Stimulated activated naive CD8-positive, alpha-beta T cell treated with anti-CD3 and anti-CD28 coated beads, Interleukin-15, amount 100 ng/mL, for 72 hours (primary cell): ENCODE data around the gene KIF1B.
"Not testable (repeated sequence)": the region's sequence is repeated elsewhere in the genome, so short reads cannot be mapped to it uniquely, and the experiment has no call there.

Experiments used
- ATAC-seq: fragments of 150-1000 bp; cut with Tn5 transposase; 2 replicates; pipeline ENCODE4 v1.10.0; 2021; ENCODE audit warnings: mild to moderate bottlenecking, moderate library complexity
- DNase-seq, 2 donors: peaks; one replicate each; pipeline ENCODE4 v3.0.0; 2021 to 2022
- H3K27ac Mint-ChIP-seq, 2 donors: one replicate each; pipeline ENCODE4 v1.8.0; 2022; ENCODE audit warnings: mild to moderate bottlenecking in 2 of 2, mixed read lengths in 2 of 2, moderate library complexity in 2 of 2
- H3K27me3 Mint-ChIP-seq: one replicate; pipeline ENCODE4 v1.8.0; 2022; ENCODE audit warnings: mixed read lengths
- H3K4me1 Mint-ChIP-seq: one replicate; pipeline ENCODE4 v1.8.0; 2022; ENCODE audit warnings: mild to moderate bottlenecking, mixed read lengths
- H3K4me3 Mint-ChIP-seq, 2 donors: one replicate each; pipeline ENCODE4 v1.8.0; 2022; ENCODE audit warnings: mild to moderate bottlenecking in 2 of 2, mixed read lengths in 2 of 2, moderate library complexity in 1 of 2
- H3K9me3 Mint-ChIP-seq, 2 donors: one replicate each; pipeline ENCODE4 v1.8.0; 2022; ENCODE audit warnings: mixed read lengths in 2 of 2

Gene KIF1B

GRCh38 chr1:10242811-10243210 is 32.4 kb downstream of the KIF1B start:
- Mint-ChIP-seq H3K27me3 (no peaks in the 10 kb centered on the region), H3K4me1 (no peaks in the 10 kb centered on the region), H3K4me3 (no peak overlapping the region), H3K9me3 (no peaks in the 10 kb centered on the region), H3K27ac (no peak overlapping the region)
- DNase-seq (no peak), ATAC-seq (no peak)

- no peak overlapping the region for H3K4me3 Mint-ChIP-seq
- H3K27ac Mint-ChIP-seq, result no peak overlapping the region
- DNase-seq, result no peak
- H3K27me3 Mint-ChIP-seq, result no peaks in the 10 kb centered on the region
- H3K4me1 Mint-ChIP-seq, result no peaks in the 10 kb centered on the region
- H3K9me3 Mint-ChIP-seq, result no peaks in the 10 kb centered on the region
- no peak for ATAC-seq
Measured at GRCh38 chr1:10245674-10246073, 35.3 kb downstream of the KIF1B start.

- Mint-ChIP-seq H3K4me1 (no peaks in the 10 kb centered on the region), H3K9me3 (no peaks in the 10 kb centered on the region), H3K27me3 (no peaks in the 10 kb centered on the region), H3K4me3 (no peak overlapping the region), H3K27ac (no peak overlapping the region)
- ATAC-seq (no peak), DNase-seq (no peak)
Measured at GRCh38 chr1:10249808-10250457, 39.6 kb downstream of the KIF1B start.

GRCh38 chr1:10250663-10251062 is 40.3 kb downstream of the KIF1B start:
- H3K9me3 Mint-ChIP-seq, result no peaks in the 10 kb centered on the region
- DNase-seq (no peak), ATAC-seq (no peak)
- no peaks in the 10 kb centered on the region for H3K27me3 Mint-ChIP-seq
- H3K4me3 Mint-ChIP-seq, result no peak overlapping the region
- H3K4me1 Mint-ChIP-seq, result no peaks in the 10 kb centered on the region
- H3K27ac Mint-ChIP-seq, result no peak overlapping the region

GRCh38 chr1:10251325-10252108 is 41.1 kb downstream of the KIF1B start:
- ATAC-seq, result peak; percentile 69
- not testable (repeated sequence) for H3K4me1 Mint-ChIP-seq, H3K27ac Mint-ChIP-seq, H3K4me3 Mint-ChIP-seq, H3K9me3 Mint-ChIP-seq, H3K27me3 Mint-ChIP-seq, DNase-seq

GRCh38 chr1:10252508-10252907 is 42.1 kb downstream of the KIF1B start:
- H3K27me3 Mint-ChIP-seq, result no peaks in the 10 kb centered on the region
- H3K4me1 Mint-ChIP-seq, result no peaks in the 10 kb centered on the region
- ATAC-seq, result no peak
- H3K4me3 Mint-ChIP-seq, result no peak overlapping the region
- no peak for DNase-seq
- H3K27ac Mint-ChIP-seq, result peak overlapping the region in 1 of 2 donors; percentile 19
- no peaks in the 10 kb centered on the region for H3K9me3 Mint-ChIP-seq

- Mint-ChIP-seq H3K4me1 (no peaks in the 10 kb centered on the region), H3K9me3 (no peaks in the 10 kb centered on the region), H3K4me3 (no peak overlapping the region), H3K27ac (no peak overlapping the region), H3K27me3 (no peaks in the 10 kb centered on the region)
- ATAC-seq, result no peak
- no peak for DNase-seq
Measured at GRCh38 chr1:10253149-10253548, 42.8 kb downstream of the KIF1B start.

GRCh38 chr1:10253755-10254154 is 43.4 kb downstream of the KIF1B start:
- Mint-ChIP-seq H3K27ac (no peak overlapping the region), H3K4me3 (no peak overlapping the region), H3K27me3 (no peaks in the 10 kb centered on the region), H3K4me1 (no peaks in the 10 kb centered on the region), H3K9me3 (no peaks in the 10 kb centered on the region)
- no peak for ATAC-seq
- DNase-seq, result no peak

GRCh38 chr1:10257851-10258250 is 47.5 kb downstream of the KIF1B start:
- DNase-seq (no peak), ATAC-seq (no peak)
- no peaks in the 10 kb centered on the region for H3K4me1 Mint-ChIP-seq
- H3K27ac Mint-ChIP-seq, result no peak overlapping the region
- H3K27me3 Mint-ChIP-seq, result no peaks in the 10 kb centered on the region
- H3K4me3 Mint-ChIP-seq, result no peak overlapping the region
- H3K9me3 Mint-ChIP-seq, result no peaks in the 10 kb centered on the region

- H3K27me3 Mint-ChIP-seq, DNase-seq, H3K27ac Mint-ChIP-seq, H3K9me3 Mint-ChIP-seq, H3K4me3 Mint-ChIP-seq, ATAC-seq, H3K4me1 Mint-ChIP-seq: not testable (repeated sequence)
Measured at GRCh38 chr1:10259547-10259946, 49.2 kb downstream of the KIF1B start.

- H3K4me3 Mint-ChIP-seq, result no peak overlapping the region
- no peak overlapping the region for H3K27ac Mint-ChIP-seq
- no peaks in the 10 kb centered on the region for H3K9me3 Mint-ChIP-seq
- H3K27me3 Mint-ChIP-seq, result no peaks in the 10 kb centered on the region
- DNase-seq, result no peak
- no peak for ATAC-seq
- no peaks in the 10 kb centered on the region for H3K4me1 Mint-ChIP-seq
Measured at GRCh38 chr1:10263450-10264082, 53.2 kb downstream of the KIF1B start.

GRCh38 chr1:10265027-10265426 is 54.7 kb downstream of the KIF1B start:
- Mint-ChIP-seq H3K4me3 (no peak overlapping the region), H3K27me3 (no peaks in the 10 kb centered on the region), H3K27ac (no peak overlapping the region), H3K9me3 (no peaks in the 10 kb centered on the region), H3K4me1 (no peaks in the 10 kb centered on the region)
- ATAC-seq (no peak), DNase-seq (no peak)

- DNase-seq (no peak), ATAC-seq (no peak)
- Mint-ChIP-seq H3K4me1 (no peaks in the 10 kb centered on the region), H3K4me3 (no peak overlapping the region), H3K27ac (no peak overlapping the region), H3K27me3 (no peaks in the 10 kb centered on the region), H3K9me3 (no peaks in the 10 kb centered on the region)
Measured at GRCh38 chr1:10265900-10266299, 55.5 kb downstream of the KIF1B start.

- DNase-seq, result no peak
- Mint-ChIP-seq H3K9me3 (no peaks in the 10 kb centered on the region), H3K27ac (no peak overlapping the region), H3K4me1 (no peaks in the 10 kb centered on the region), H3K27me3 (no peaks in the 10 kb centered on the region), H3K4me3 (no peak overlapping the region)
- no peak for ATAC-seq
Measured at GRCh38 chr1:10267319-10267718, 56.9 kb downstream of the KIF1B start.

GRCh38 chr1:10267921-10268320 is 57.6 kb downstream of the KIF1B start:
- H3K4me1 Mint-ChIP-seq, result no peaks in the 10 kb centered on the region
- ATAC-seq (no peak), DNase-seq (no peak)
- no peak overlapping the region for H3K4me3 Mint-ChIP-seq
- H3K9me3 Mint-ChIP-seq, result no peaks in the 10 kb centered on the region
- H3K27ac Mint-ChIP-seq, result no peak overlapping the region
- H3K27me3 Mint-ChIP-seq, result no peaks in the 10 kb centered on the region

GRCh38 chr1:10271090-10271489 is 60.7 kb downstream of the KIF1B start:
- Mint-ChIP-seq H3K4me3 (no peak overlapping the region), H3K9me3 (no peaks in the 10 kb centered on the region), H3K4me1 (no peaks in the 10 kb centered on the region), H3K27me3 (no peaks in the 10 kb centered on the region), H3K27ac (no peak overlapping the region)
- DNase-seq (no peak), ATAC-seq (no peak)
